Cardiac atrium fibroblast (primary cell): ENCODE measurements around the gene HBM. TPM values are rescaled to one million over a fixed set of nuclear protein-coding genes. Genes with fewer than 3 reads are reported as not detected.

Source experiments
- total RNA-seq: library from RNA; depleted of rRNA; stranded (reverse); fragments of >200 nt; gene quantifications from 2 replicates; pipeline ENCODE4 v1.2.3, GENCODE V29; 2015

The HBM gene, protein sequence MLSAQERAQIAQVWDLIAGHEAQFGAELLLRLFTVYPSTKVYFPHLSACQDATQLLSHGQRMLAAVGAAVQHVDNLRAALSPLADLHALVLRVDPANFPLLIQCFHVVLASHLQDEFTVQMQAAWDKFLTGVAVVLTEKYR
- total RNA-seq = not detected in 2 replicates

GRCh38 chr16:165539-166374 is at the start of gene HBM:
Gene HBM, plus strand, starts transcription at chr16:165978. Its CDS starts 20 bp downstream, at chr16:165998.

GRCh38 chr16:152141-153128 is 13.3 kb upstream of the HBM start, which contains the start of gene HBZ:
Gene HBZ, plus strand, starts transcription at chr16:152644. Its CDS starts 266 bp downstream, at chr16:152910.

DNA sequence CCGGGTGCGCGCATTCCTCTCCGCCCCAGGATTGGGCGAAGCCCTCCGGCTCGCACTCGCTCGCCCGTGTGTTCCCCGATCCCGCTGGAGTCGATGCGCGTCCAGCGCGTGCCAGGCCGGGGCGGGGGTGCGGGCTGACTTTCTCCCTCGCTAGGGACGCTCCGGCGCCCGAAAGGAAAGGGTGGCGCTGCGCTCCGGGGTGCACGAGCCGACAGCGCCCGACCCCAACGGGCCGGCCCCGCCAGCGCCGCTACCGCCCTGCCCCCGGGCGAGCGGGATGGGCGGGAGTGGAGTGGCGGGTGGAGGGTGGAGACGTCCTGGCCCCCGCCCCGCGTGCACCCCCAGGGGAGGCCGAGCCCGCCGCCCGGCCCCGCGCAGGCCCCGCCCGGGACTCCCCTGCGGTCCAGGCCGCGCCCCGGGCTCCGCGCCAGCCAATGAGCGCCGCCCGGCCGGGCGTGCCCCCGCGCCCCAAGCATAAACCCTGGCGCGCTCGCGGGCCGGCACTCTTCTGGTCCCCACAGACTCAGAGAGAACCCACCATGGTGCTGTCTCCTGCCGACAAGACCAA is 6.7 kb downstream of the HBM start, which contains the start of gene HBA2:
Gene HBA2 (plus strand): TSS at position 503 of the 568 bp plus-strand sequence. CDS start 37 bp downstream, at position 540.

GRCh38 chr16:176477-177382 is 11.0 kb downstream of the HBM start, which contains the start of gene HBA1:
Gene HBA1, plus strand, starts transcription at chr16:176680. Its CDS starts 37 bp downstream, at chr16:176717.

GRCh38 chr16:180101-180675 is 14.4 kb downstream of the HBM start, which contains the start of gene HBQ1:
Gene HBQ1, plus strand, starts transcription at chr16:180459. Its CDS starts 28 bp downstream, at chr16:180487.

Other genes starting within 250 kb of the HBM start
- 4.2 and 6.3 TPM in 2 replicates for gene POLR3K, start 112.4 kb upstream of the HBM start, total RNA-seq
- gene SNRNP25, start 112.2 kb upstream of the HBM start, total RNA-seq = 22.5 and 26.7 TPM in 2 replicates
- gene RHBDF1, start 93.3 kb upstream of the HBM start, total RNA-seq = 42.1 and 50.4 TPM in 2 replicates
- 216 and 263 TPM in 2 replicates for gene MPG, start 87.8 kb upstream of the HBM start, total RNA-seq
- gene NPRL3, start 27.3 kb upstream of the HBM start, total RNA-seq = 6.7 and 8.9 TPM in 2 replicates
- gene HBZ, start 13.3 kb upstream of the HBM start, total RNA-seq = not detected in 2 replicates
- not detected in 2 replicates for gene HBA2, start 6.9 kb downstream of the HBM start, total RNA-seq
- gene HBA1, start 10.7 kb downstream of the HBM start, total RNA-seq = 5.8 TPM in 1 of 2 replicates, not detected in the other
- gene HBQ1, start 14.5 kb downstream of the HBM start, total RNA-seq = not detected in 2 replicates
- gene LUC7L, start 63.5 kb downstream of the HBM start, total RNA-seq = 29.8 and 30.0 TPM in 2 replicates
- gene FAM234A, start 68.8 kb downstream of the HBM start, total RNA-seq = 119 and 130 TPM in 2 replicates
- 4.9 and 5.2 TPM in 2 replicates for gene RGS11, start 110.0 kb downstream of the HBM start, total RNA-seq
- gene ARHGDIG, start 114.6 kb downstream of the HBM start, total RNA-seq = 2.2 and 2.3 TPM in 2 replicates
- 0.18 and 0.32 TPM in 2 replicates for gene PDIA2, start 117.2 kb downstream of the HBM start, total RNA-seq
- 16.2 and 21.5 TPM in 2 replicates for gene AXIN1, start 186.7 kb downstream of the HBM start, total RNA-seq
- gene MRPL28, start 204.6 kb downstream of the HBM start, total RNA-seq = 59.8 and 94.1 TPM in 2 replicates
- gene PGAP6, start 216.0 kb downstream of the HBM start, total RNA-seq = 40.1 and 47.3 TPM in 2 replicates
- 175 and 182 TPM in 2 replicates for gene NME4, start 231.2 kb downstream of the HBM start, total RNA-seq
- gene DECR2, start 235.9 kb downstream of the HBM start, total RNA-seq = 9.6 and 16.8 TPM in 2 replicates